Measurements from ENCODE around the gene AGAP1. TPM values are rescaled to one million over a fixed set of nuclear protein-coding genes. Genes with fewer than 3 reads are reported as not detected.

The AGAP1 gene
- total RNA-seq, 3 donors from 2014 or later (not counting 1 experiment from before 2014, with no cell fraction given) = 42.0 to 56.4 (median 45.7) TPM

- H3K27ac Mint-ChIP-seq = peak overlapping the region in 1 of 2 donors; percentile 38
- no peaks in the 10 kb centered on the region for H3K36me3 ChIP-seq (ENCODE audit: control insufficient read depth, insufficient read depth, low read length)
- peak overlapping the region; percentile 74 for H3K4me3 Mint-ChIP-seq
- no peaks in the 10 kb centered on the region for H3K9me3 Mint-ChIP-seq
- under 1% methylated on average over 77 of the region's 77 CpGs for WGBS (ENCODE audit: insufficient coverage)
- no peak overlapping the region for H3K4me3 ChIP-seq (ENCODE audit: low read length)
- ATAC-seq (peak; percentile 77 to 86 (median 82)), DNase-seq (peak; percentile 67 to 73)
- H3K9me3 ChIP-seq (ENCODE audit: control insufficient read depth, insufficient read depth, low read length) = no peaks in the 10 kb centered on the region
- TF ChIP-seq CTCF (IDR thresholded peaks at IDR 0.05) = no peak
- peaks cover 43 to 45% of the 10 kb centered on the region in 2 donors for H3K4me1 Mint-ChIP-seq
- H3K27me3 ChIP-seq (ENCODE audit: control insufficient read depth, insufficient read depth, low read length) = peaks cover 16% of the 10 kb centered on the region
- H3K4me1 ChIP-seq (ENCODE audit: control insufficient read depth, insufficient read depth, low read length) = peaks cover 25% of the 10 kb centered on the region
- no peak overlapping the region for H3K27ac ChIP-seq (ENCODE audit: low read length)
- H3K36me3 Mint-ChIP-seq = no peaks in the 10 kb centered on the region
- intact Hi-C loops (cut with micrococcal nuclease) = no loop called here
- H3K27me3 Mint-ChIP-seq (ENCODE audit: low read depth in 2 of 2) = peaks cover 0 to 5% of the 10 kb centered on the region in 2 donors
These were observed 175.5 kb downstream of the AGAP1 start for GRCh38 chr2:235669269-235669831.

GRCh38 chr2:235669983-235670962 lies 176.4 kb downstream of the AGAP1 start:
- no peaks in the 10 kb centered on the region for H3K36me3 Mint-ChIP-seq
- WGBS (ENCODE audit: insufficient coverage) = 5% methylated on average over 148 of the region's 148 CpGs
- ATAC-seq = peak in 2 of 3 donors; percentile 4 to 7
- H3K9me3 ChIP-seq (ENCODE audit: control insufficient read depth, insufficient read depth, low read length) = no peaks in the 10 kb centered on the region
- peaks cover 25% of the 10 kb centered on the region for H3K4me1 ChIP-seq (ENCODE audit: control insufficient read depth, insufficient read depth, low read length)
- H3K27me3 Mint-ChIP-seq (ENCODE audit: low read depth in 2 of 2) = peaks cover 0 to 5% of the 10 kb centered on the region in 2 donors
- peaks cover 13% of the 10 kb centered on the region for H3K27me3 ChIP-seq (ENCODE audit: control insufficient read depth, insufficient read depth, low read length)
- no peak overlapping the region for H3K27ac ChIP-seq (ENCODE audit: low read length)
- TF ChIP-seq CTCF (IDR thresholded peaks at IDR 0.05) = no peak
- no peak overlapping the region for H3K27ac Mint-ChIP-seq
- intact Hi-C loops (cut with micrococcal nuclease) = no loop called here
- peak overlapping the region; percentile 25 for H3K4me3 Mint-ChIP-seq
- no peak for DNase-seq
- H3K9me3 Mint-ChIP-seq = no peaks in the 10 kb centered on the region
- H3K4me1 Mint-ChIP-seq = peaks cover 44 to 47% of the 10 kb centered on the region in 2 donors
- H3K36me3 ChIP-seq (ENCODE audit: control insufficient read depth, insufficient read depth, low read length) = no peaks in the 10 kb centered on the region
- H3K4me3 ChIP-seq (ENCODE audit: low read length) = peak overlapping the region; percentile 12

- Histone ChIP-seq H3K36me3 (ENCODE audit: control insufficient read depth, insufficient read depth, low read length) (no peaks in the 10 kb centered on the region), H3K4me1 (ENCODE audit: control insufficient read depth, insufficient read depth, low read length) (peaks cover 18% of the 10 kb centered on the region), H3K27me3 (ENCODE audit: control insufficient read depth, insufficient read depth, low read length) (peaks cover 11% of the 10 kb centered on the region), H3K9me3 (ENCODE audit: control insufficient read depth, insufficient read depth, low read length) (no peaks in the 10 kb centered on the region), H3K4me3 (ENCODE audit: low read length) (peak overlapping the region; percentile 34), H3K27ac (ENCODE audit: low read length) (no peak overlapping the region)
- Mint-ChIP-seq H3K27ac (peak overlapping the region in 1 of 2 donors; percentile 64), H3K36me3 (no peaks in the 10 kb centered on the region), H3K9me3 (no peaks in the 10 kb centered on the region), H3K4me3 (peak overlapping the region; percentile 92), H3K27me3 (ENCODE audit: low read depth in 2 of 2) (peaks cover 0 to 3% of the 10 kb centered on the region in 2 donors), H3K4me1 (peaks cover 46 to 51% of the 10 kb centered on the region in 2 donors)
- peak in 1 of 2 donors; percentile 16 for DNase-seq
- no peak for ATAC-seq
- WGBS (ENCODE audit: insufficient coverage) = 6% methylated on average over 64 of the region's 64 CpGs
- intact Hi-C loops (cut with micrococcal nuclease) = no loop called here
- TF ChIP-seq CTCF (IDR thresholded peaks at IDR 0.05) = no peak
These were observed 177.3 kb downstream of the AGAP1 start for GRCh38 chr2:235670974-235671787.

Measured in natural killer cell (primary cell).